Suprapubic skin (tissue), 3 donors: Measurements from ENCODE around the gene HPCAL1.

Experiments used
- CTCF ChIP-seq, 2 donors: fragments of 200-600 bp in 1 of 2; fragments of 450-650 bp in 1 of 2; sonication (generic) in 1 of 2; IDR thresholded peaks; one replicate each; pipeline ENCODE4 v1.5.1; 2016 to 2019; ENCODE audit warnings: antibody characterized with exemption in 2 of 2, mild to moderate bottlenecking in 1 of 2, moderate library complexity in 1 of 2
- EP300 ChIP-seq: sonication (generic); formaldehyde crosslinking; IDR thresholded peaks from one replicate; pipeline ENCODE4 v1.6.1; 2017; ENCODE audit warnings: antibody characterized with exemption
- POLR2A ChIP-seq, 2 donors: fragments of 450-650 bp; IDR thresholded peaks; one replicate each; pipeline ENCODE4 v1.6.1; 2017; ENCODE audit warnings: antibody characterized with exemption in 2 of 2, mild to moderate bottlenecking in 2 of 2, moderate library complexity in 2 of 2

GRCh38 chr2:10392100-10392499 is 89.4 kb downstream of the HPCAL1 start:
- TF ChIP-seq CTCF (IDR thresholded peaks at IDR 0.05) (no peak), POLR2A (IDR thresholded peaks at IDR 0.05) (no peak), EP300 (no peak)
